ENCODE data around the gene OR6J1. TPM values are rescaled to one million over a fixed set of nuclear protein-coding genes. Genes with fewer than 3 reads are reported as not detected.

The OR6J1 gene
- total RNA-seq, 2 donors from 2014 or later: not detected

DNA sequence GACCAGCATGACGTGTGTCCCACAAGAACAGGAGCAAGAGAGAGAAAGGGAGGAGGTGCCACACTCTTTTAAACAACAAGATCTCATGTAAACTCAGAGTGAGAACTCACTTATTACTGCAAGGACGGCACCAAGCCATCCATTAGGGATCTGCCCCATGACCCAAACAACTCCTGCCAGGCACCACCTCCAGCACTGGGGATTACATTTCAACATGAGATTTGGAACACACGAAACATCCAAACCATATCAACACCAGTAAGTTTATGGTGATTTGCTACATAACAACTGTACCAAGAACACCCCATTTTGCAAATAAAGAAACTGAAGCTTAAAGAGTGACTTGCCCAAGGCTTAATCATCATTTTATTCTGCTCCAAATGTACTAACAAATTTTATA, 23.7 kb upstream of the OR6J1 start:
- DNase-seq: no peak
- no peak for ATAC-seq
- no peak for TF ChIP-seq POLR2A (IDR thresholded peaks at IDR 0.05)
- TF ChIP-seq, protein P1, sequence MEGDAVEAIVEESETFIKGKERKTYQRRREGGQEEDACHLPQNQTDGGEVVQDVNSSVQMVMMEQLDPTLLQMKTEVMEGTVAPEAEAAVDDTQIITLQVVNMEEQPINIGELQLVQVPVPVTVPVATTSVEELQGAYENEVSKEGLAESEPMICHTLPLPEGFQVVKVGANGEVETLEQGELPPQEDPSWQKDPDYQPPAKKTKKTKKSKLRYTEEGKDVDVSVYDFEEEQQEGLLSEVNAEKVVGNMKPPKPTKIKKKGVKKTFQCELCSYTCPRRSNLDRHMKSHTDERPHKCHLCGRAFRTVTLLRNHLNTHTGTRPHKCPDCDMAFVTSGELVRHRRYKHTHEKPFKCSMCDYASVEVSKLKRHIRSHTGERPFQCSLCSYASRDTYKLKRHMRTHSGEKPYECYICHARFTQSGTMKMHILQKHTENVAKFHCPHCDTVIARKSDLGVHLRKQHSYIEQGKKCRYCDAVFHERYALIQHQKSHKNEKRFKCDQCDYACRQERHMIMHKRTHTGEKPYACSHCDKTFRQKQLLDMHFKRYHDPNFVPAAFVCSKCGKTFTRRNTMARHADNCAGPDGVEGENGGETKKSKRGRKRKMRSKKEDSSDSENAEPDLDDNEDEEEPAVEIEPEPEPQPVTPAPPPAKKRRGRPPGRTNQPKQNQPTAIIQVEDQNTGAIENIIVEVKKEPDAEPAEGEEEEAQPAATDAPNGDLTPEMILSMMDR (IDR thresholded peaks at IDR 0.05): no peak
- Histone ChIP-seq H3K4me3 (no peak overlapping the region), H3K9me3 (no peaks in the 10 kb centered on the region), H3K4me1 (no peaks in the 10 kb centered on the region), H3K27ac (no peak overlapping the region), H3K27me3 (no peaks in the 10 kb centered on the region), H3K36me3 (replicated peaks in 1 of 2; ENCODE audit: insufficient read depth in 1 of 2, low read depth in 2 of 2) (no peaks in the 10 kb centered on the region)
- 68 to 87% methylated on average over 3 of the region's 3 CpGs for WGBS, 2 donors
- intact Hi-C loops (cut with DNase I): no loop called here

DNA sequence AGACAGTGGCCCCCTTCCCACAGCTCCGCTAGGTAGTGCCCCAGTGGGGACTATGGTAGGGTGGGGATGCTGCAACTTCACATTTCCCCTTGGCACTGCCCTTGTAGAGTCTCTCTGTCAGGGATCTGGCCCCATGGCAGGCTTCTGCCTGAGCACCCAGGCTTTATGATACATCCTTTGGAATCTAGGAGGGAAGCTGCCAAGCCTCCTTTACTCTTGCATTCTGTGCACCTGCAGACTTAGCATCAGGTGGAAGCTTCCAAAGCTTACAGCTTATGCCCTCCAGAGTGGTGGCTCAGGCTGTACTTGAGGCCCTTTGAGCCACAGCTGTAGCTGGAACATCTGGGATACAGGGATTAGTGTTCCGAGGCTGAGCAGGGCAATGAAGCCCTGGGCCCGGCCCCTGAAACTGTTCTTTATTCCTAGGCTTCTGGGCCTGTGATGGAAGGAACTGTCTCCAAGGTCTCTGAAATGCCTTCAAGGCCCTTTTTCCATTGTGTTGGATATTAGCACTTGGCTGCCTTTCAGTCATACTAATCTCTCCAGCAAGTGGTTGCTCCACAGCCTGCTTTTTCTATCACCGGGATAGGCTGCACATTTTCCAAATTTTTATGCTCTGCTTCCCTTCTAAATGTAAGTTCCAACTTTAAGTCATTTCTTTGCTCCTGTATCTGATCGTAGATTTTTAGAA, 22.2 kb upstream of the OR6J1 start:
- DNase-seq: no peak
- no peak overlapping the region for H3K27ac ChIP-seq
- no peaks in the 10 kb centered on the region for H3K27me3 ChIP-seq
- H3K9me3 ChIP-seq: no peaks in the 10 kb centered on the region
- no peaks in the 10 kb centered on the region for H3K4me1 ChIP-seq
- H3K4me3 ChIP-seq: no peak overlapping the region
- no peaks in the 10 kb centered on the region for H3K36me3 ChIP-seq (replicated peaks in 1 of 2; ENCODE audit: insufficient read depth in 1 of 2, low read depth in 2 of 2)
- no peak for ATAC-seq
- TF ChIP-seq, protein P1 (IDR thresholded peaks at IDR 0.05): no peak
- TF ChIP-seq POLR2A (IDR thresholded peaks at IDR 0.05): no peak
- 72 to 85% methylated on average over 5 of the region's 5 CpGs for WGBS, 2 donors
- intact Hi-C loops (cut with DNase I): no loop called here

DNA sequence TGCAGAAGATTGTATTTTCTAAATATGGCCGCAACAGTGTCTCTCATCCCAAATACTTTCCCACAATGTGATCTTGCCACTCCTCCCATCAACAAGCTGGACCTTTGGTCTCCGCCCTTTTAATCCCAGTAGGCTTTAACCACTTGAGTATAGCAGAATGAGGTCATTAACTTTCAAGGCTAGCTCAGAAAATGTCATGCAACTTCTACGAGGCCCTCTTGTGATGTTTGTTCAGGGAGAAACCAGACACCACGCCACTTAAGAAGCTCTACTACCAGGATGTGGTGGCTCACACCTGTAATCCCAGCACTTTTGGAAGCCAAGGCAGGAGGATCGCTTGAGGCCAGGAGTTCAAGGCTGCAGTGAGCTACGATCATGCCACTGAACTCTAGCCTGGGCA, 20.1 kb upstream of the OR6J1 start:
- no peak overlapping the region for H3K4me3 ChIP-seq
- H3K27me3 ChIP-seq: no peaks in the 10 kb centered on the region
- no peaks in the 10 kb centered on the region for H3K36me3 ChIP-seq (replicated peaks in 1 of 2; ENCODE audit: insufficient read depth in 1 of 2, low read depth in 2 of 2)
- H3K4me1 ChIP-seq: no peaks in the 10 kb centered on the region
- no peaks in the 10 kb centered on the region for H3K9me3 ChIP-seq
- TF ChIP-seq, protein P1 (IDR thresholded peaks at IDR 0.05): no peak
- TF ChIP-seq POLR2A (IDR thresholded peaks at IDR 0.05): no peak
- 68% methylated on average over 6 of the region's 6 CpGs for WGBS, 2 donors
- ATAC-seq (no peak), DNase-seq (no peak)
- no peak overlapping the region for H3K27ac ChIP-seq
- intact Hi-C loops (cut with DNase I): no loop called here

DNA sequence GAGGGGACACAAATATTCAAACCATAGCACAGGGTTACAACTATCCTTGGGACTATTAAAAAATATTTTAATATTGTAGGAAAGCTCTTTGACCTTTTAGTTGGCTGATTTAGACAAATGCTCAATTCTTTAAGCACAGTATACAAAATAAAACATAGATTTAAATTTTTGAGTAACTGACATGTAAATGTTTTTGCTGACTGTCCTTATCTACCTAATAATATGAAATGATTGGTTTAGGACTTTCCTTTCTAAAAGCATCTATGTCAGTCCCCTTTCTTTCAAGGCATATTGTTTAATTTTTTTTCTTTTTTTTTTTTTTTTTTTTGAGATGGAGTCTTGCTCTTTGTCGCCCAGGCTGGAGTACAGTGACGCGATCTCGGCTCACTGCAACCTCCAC, 16.5 kb upstream of the OR6J1 start:
- Histone ChIP-seq H3K9me3 (no peaks in the 10 kb centered on the region), H3K27ac (no peak overlapping the region), H3K4me1 (no peaks in the 10 kb centered on the region), H3K36me3 (replicated peaks in 1 of 2; ENCODE audit: insufficient read depth in 1 of 2, low read depth in 2 of 2) (no peaks in the 10 kb centered on the region), H3K27me3 (no peaks in the 10 kb centered on the region), H3K4me3 (no peak overlapping the region)
- DNase-seq (no peak), ATAC-seq (no peak)
- WGBS, 2 donors: 87 to 89% methylated on average over 4 of the region's 4 CpGs
- intact Hi-C loops (cut with DNase I): no loop called here
- TF ChIP-seq, protein P1 (IDR thresholded peaks at IDR 0.05): no peak
- no peak for TF ChIP-seq POLR2A (IDR thresholded peaks at IDR 0.05)

DNA sequence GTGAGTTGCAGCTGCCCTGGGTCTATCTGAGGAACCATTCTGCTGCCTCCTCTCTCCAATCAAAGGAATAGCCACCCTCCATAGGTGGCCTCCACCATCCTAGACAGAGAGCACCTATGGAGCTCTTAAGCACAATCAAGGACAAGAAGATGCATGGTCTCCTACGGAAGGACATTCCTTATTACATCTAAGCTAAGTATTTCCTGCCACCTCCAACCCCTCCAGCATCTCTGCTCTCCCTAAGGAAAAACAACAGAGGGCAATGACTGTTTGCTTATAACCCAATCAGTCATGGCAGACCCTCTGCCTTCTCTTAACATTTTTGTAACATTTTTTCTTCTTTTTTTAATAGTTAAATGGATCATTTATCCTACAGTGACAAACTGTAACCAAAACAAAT, 14.8 kb upstream of the OR6J1 start:
- no peak for DNase-seq
- WGBS, 2 donors: 41 to 42% methylated on average over 1 of the region's 1 CpG
- no peak for ATAC-seq

More for the DNA sequence above, 14.8 kb upstream of the OR6J1 start:
- H3K9me3 ChIP-seq: no peaks in the 10 kb centered on the region
- H3K27ac ChIP-seq: no peak overlapping the region
- H3K27me3 ChIP-seq: no peaks in the 10 kb centered on the region
- no peak for TF ChIP-seq POLR2A (IDR thresholded peaks at IDR 0.05)
- TF ChIP-seq, protein P1 (IDR thresholded peaks at IDR 0.05): no peak
- H3K4me1 ChIP-seq: no peaks in the 10 kb centered on the region
- H3K36me3 ChIP-seq (replicated peaks in 1 of 2; ENCODE audit: insufficient read depth in 1 of 2, low read depth in 2 of 2): no peaks in the 10 kb centered on the region
- intact Hi-C loops (cut with DNase I): no loop called here
- H3K4me3 ChIP-seq: no peak overlapping the region

Data from body of pancreas (tissue), 4 donors.